IPS-20b (cell line): ENCODE measurements around the gene ZNF234.
A peak's percentile ranks its signal among the peaks of the same experiment; 100 is the strongest.
"Not testable (repeated sequence)": the region's sequence is repeated elsewhere in the genome, so short reads cannot be mapped to it uniquely, and the experiment has no call there.

ENCODE experiments used
- H3K27ac ChIP-seq: one replicate; pipeline ENCODE4 v1.5.1; 2013; ENCODE audit warnings: low read length
- H3K27me3 ChIP-seq: 2 replicates; pipeline ENCODE4 v1.6.1; 2013; ENCODE audit warnings: mild to moderate bottlenecking, low read length, inconsistent platforms; ENCODE audit not compliant: insufficient read depth
- H3K36me3 ChIP-seq: 2 replicates; pipeline ENCODE4 v1.6.1; 2013; ENCODE audit warnings: low read depth, mild to moderate bottlenecking, inconsistent platforms, low read length, moderate library complexity; ENCODE audit not compliant: insufficient read depth
- H3K4me1 ChIP-seq: 2 replicates; pipeline ENCODE4 v1.6.1; 2013; ENCODE audit warnings: mild to moderate bottlenecking, control low read depth, inconsistent platforms, low read length, moderate library complexity; ENCODE audit not compliant: insufficient read depth
- H3K4me3 ChIP-seq: 2 replicates; pipeline ENCODE4 v1.5.1; 2013; ENCODE audit warnings: mild to moderate bottlenecking, low read length, inconsistent platforms
- H3K9ac ChIP-seq: 2 replicates; pipeline ENCODE4 v1.6.1; 2013; ENCODE audit warnings: low read depth, mild to moderate bottlenecking, inconsistent platforms, low read length, moderate library complexity
- H3K9me3 ChIP-seq: 2 replicates; pipeline ENCODE4 v1.6.1; 2013; ENCODE audit warnings: mild to moderate bottlenecking, low read depth, low read length, inconsistent platforms; ENCODE audit not compliant: insufficient read depth

The ZNF234 gene

DNA sequence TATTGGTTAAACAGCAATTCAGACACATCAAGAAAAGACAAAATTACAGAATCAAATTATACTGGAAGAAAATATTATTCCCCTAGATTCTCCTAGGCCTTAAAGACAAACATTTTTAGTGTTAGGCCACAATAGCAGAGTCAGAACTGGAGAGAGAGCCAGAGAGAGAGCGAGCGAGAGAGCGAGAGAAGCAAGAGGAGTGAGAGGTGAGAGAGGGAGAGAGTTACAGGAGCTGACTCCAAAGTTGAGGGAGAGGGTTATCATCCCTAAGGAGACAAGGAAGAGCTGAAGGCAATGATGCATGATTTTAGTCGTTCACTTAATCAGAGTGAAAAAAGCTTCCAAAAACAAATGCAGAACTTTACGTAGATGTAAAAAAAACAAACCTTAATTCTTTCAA is 50.8 kb downstream of the ZNF234 start:
- H3K27me3 ChIP-seq = no peaks in the 10 kb centered on the region
- H3K4me1 ChIP-seq = no peaks in the 10 kb centered on the region
- H3K36me3 ChIP-seq = no peaks in the 10 kb centered on the region
- no peak overlapping the region for H3K27ac ChIP-seq
- H3K4me3 ChIP-seq = no peak overlapping the region
- H3K9ac ChIP-seq = no peak overlapping the region
- peaks cover 83% of the 10 kb centered on the region for H3K9me3 ChIP-seq

DNA sequence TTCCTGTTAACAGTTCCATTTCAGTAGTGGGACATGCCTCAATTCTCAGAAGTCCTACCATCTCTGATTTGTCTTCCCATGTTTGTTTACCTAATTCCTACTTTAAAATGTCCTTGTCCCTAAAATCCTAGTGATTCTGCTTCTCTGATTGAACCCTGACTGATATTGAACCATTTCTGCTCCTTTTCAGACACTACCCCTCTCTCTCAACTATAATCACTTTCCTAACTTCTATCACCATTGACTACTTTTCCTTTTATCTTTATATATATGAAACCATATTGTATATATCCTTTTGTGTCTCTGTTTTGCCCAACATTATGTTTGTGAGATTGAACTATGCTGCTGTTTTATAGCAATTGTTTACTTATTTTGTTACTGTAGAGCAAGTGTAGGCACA is 55.4 kb downstream of the ZNF234 start:
- Histone ChIP-seq H3K27ac (no peak overlapping the region), H3K4me1 (no peaks in the 10 kb centered on the region), H3K9me3 (peaks cover 68% of the 10 kb centered on the region), H3K36me3 (no peaks in the 10 kb centered on the region), H3K9ac (no peak overlapping the region), H3K27me3 (no peaks in the 10 kb centered on the region), H3K4me3 (no peak overlapping the region)

DNA sequence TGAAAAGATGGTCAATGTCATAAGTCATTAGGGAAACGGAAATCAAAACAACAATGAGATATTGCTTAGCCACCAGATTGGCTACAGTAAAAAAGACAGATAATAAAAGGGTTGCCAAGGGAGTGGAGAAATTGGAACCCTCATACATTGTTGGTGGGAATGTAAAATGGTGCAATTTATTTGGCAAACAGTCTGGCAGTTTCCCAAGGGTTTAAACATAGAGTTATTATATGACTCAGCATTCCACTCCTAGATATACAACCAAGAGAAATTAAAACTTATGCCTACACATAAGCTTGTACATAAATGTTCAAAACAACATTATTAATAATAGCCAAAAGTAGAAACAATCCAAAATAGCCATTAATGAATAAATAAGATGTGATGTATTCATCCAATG is 61.1 kb downstream of the ZNF234 start:
- H3K9ac ChIP-seq = no peak overlapping the region
- H3K4me1 ChIP-seq = no peaks in the 10 kb centered on the region
- peaks cover 51% of the 10 kb centered on the region for H3K9me3 ChIP-seq
- no peaks in the 10 kb centered on the region for H3K36me3 ChIP-seq
- H3K27me3 ChIP-seq = no peaks in the 10 kb centered on the region; the same call in 1 of the 2 replicates
- H3K27ac ChIP-seq = no peak overlapping the region
- no peak overlapping the region for H3K4me3 ChIP-seq

DNA sequence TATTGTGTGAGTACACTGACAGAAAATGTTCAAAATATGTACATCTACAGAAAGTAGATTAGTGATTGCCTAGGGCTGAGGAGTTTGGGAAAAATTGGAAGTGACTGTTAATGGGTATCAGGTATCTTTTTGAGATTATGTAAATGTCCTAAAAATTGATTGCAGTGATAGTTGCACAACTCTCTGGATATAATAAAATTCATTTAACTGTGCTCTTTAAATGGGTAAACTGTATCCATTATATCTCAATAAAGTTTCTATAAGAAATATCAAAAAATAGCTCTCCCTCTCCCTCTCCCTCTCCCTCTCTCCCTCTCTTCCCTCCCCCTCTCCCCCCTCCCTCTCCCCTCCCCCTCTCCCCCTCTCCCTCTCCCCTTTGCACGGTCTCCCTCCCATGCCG is 61.6 kb downstream of the ZNF234 start:
- Histone ChIP-seq H3K4me3 (no peak overlapping the region), H3K36me3 (no peaks in the 10 kb centered on the region), H3K27ac (no peak overlapping the region), H3K27me3 (no peaks in the 10 kb centered on the region; the same call in 1 of the 2 replicates), H3K9me3 (peaks cover 51% of the 10 kb centered on the region), H3K4me1 (no peaks in the 10 kb centered on the region), H3K9ac (no peak overlapping the region)

DNA sequence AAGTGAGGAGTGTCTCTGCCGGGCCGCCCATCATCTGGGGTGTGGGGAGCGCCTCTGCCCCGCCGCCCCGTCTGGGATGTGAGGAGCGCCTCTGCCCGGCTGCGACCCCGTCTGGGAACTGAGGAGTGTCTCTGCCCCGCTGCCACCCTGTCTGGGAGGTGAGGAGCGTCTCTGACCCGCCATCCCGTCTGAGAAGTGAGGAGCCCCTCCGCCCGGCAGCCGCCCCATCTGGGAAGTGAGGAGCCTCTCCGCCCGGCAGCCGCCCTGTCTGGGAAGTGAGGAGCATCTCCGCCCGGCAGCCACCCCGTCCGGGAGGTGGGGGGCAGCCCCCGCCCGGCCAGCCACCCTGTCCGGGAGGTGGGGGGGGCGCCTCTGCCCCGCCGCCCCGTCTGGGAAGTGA is 62.5 kb downstream of the ZNF234 start:
- H3K4me1 ChIP-seq, H3K4me3 ChIP-seq, H3K36me3 ChIP-seq, H3K9ac ChIP-seq, H3K27me3 ChIP-seq, H3K27ac ChIP-seq: not testable (repeated sequence)
- peaks cover 50% of the 10 kb centered on the region for H3K9me3 ChIP-seq

DNA sequence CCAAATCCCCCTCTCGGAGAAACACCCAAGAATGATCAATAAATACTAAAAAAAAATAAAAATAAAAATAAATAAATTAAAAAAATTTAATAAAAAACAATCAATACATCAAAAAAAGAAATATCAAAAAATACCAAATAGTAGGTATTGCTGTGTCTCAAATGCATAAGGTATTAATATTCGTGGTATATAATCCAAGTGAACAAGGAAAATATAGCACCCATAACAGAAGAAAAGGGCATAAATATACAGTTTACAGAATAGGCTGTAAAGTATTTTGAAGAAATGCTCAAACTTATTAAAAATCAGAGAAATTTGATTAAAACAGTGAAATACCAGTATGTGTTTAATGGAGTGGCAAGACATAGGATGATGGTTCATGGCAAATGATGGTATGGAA is 63.4 kb downstream of the ZNF234 start:
- Histone ChIP-seq H3K27ac (no peak overlapping the region), H3K36me3 (no peaks in the 10 kb centered on the region), H3K9ac (no peak overlapping the region), H3K9me3 (peaks cover 51% of the 10 kb centered on the region), H3K4me3 (no peak overlapping the region), H3K27me3 (no peaks in the 10 kb centered on the region; the same call in 1 of the 2 replicates), H3K4me1 (no peaks in the 10 kb centered on the region)

DNA sequence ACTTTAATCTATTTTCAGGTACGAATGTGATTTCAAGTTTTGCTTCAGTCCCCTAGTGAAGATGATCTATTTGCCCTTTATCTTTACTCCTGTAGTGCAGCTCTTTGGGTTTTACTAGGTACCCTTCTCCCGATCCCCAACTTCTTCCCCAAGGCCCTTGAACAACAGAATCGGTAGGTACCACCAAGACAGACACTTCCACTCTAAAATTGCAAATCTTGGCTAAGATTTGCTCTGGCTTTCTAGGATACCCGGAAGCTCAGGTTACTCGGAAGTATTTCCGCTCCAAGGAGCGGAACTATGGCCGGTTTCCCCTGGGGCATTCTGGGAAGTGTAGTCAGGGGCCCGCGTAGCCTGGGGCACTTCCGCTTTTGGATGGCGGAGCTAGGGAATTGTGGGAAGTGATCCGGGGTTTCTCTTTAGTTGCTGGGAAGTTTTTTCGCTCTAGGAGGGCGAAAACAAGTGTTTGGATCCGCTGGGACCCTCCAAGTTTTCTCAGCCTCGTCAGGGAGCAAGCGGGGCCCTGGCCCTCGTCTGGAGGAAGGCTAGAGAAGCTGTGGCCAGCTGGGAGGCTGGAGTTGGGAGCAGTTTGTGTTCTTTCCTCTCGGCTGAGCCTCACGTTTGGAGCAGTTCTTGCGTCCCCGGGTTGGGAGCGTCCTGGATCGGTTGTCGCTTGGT is 65.9 kb downstream of the ZNF234 start:
- H3K4me3 ChIP-seq = peak overlapping the region; percentile 93
- H3K4me1 ChIP-seq = no peaks in the 10 kb centered on the region
- no peaks in the 10 kb centered on the region; the same call in 1 of the 2 replicates for H3K27me3 ChIP-seq
- H3K9me3 ChIP-seq = peaks cover 36% of the 10 kb centered on the region
- H3K9ac ChIP-seq = peak overlapping the region; percentile 89
- H3K27ac ChIP-seq = no peak overlapping the region
- H3K36me3 ChIP-seq = no peaks in the 10 kb centered on the region
